Measurements from ENCODE around the gene GATA5. TPM values are rescaled to one million over a fixed set of nuclear protein-coding genes. Genes with fewer than 3 reads are reported as not detected.
"Not testable (repeated sequence)": the region's sequence is repeated elsewhere in the genome, so short reads cannot be mapped to it uniquely, and the experiment has no call there.

The GATA5 gene
- total RNA-seq, 1 donor = not detected

- H3K4me3 ChIP-seq (ENCODE audit: low read depth, low read length) = no peak overlapping the region
- TF ChIP-seq, protein P1, sequence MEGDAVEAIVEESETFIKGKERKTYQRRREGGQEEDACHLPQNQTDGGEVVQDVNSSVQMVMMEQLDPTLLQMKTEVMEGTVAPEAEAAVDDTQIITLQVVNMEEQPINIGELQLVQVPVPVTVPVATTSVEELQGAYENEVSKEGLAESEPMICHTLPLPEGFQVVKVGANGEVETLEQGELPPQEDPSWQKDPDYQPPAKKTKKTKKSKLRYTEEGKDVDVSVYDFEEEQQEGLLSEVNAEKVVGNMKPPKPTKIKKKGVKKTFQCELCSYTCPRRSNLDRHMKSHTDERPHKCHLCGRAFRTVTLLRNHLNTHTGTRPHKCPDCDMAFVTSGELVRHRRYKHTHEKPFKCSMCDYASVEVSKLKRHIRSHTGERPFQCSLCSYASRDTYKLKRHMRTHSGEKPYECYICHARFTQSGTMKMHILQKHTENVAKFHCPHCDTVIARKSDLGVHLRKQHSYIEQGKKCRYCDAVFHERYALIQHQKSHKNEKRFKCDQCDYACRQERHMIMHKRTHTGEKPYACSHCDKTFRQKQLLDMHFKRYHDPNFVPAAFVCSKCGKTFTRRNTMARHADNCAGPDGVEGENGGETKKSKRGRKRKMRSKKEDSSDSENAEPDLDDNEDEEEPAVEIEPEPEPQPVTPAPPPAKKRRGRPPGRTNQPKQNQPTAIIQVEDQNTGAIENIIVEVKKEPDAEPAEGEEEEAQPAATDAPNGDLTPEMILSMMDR (IDR thresholded peaks at IDR 0.05; ENCODE audit: insufficient read depth, low read depth, low read length) = no peak
- DNase-seq (ENCODE audit: low read depth) = no peak
These were observed 18.7 kb upstream of the GATA5 start for GRCh38 chr20:62494537-62494936.

DNA sequence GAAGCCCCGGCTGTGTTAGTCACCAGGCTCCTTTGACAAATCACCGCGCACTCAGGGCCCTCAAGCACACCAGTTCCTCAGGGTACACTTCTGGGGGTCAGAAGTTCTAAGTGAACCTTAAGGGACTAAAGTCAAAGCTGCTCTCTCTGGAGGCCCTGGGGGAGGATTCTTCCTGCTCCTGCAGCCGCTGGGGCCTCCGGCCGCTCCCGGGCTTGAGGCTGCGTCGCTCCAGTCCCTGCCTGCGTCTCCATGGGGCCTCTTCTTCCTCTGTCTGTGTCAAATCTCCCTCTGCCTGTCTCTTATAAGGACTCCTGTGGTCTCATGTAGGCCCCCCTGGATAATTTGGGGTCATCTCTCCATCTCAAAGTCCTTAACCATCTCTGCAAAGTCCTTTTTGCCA lies 18.1 kb upstream of the GATA5 start:
- TF ChIP-seq, protein P1 (IDR thresholded peaks at IDR 0.05; ENCODE audit: insufficient read depth, low read depth, low read length) = no peak
- no peak overlapping the region for H3K4me3 ChIP-seq (ENCODE audit: low read depth, low read length)

DNA sequence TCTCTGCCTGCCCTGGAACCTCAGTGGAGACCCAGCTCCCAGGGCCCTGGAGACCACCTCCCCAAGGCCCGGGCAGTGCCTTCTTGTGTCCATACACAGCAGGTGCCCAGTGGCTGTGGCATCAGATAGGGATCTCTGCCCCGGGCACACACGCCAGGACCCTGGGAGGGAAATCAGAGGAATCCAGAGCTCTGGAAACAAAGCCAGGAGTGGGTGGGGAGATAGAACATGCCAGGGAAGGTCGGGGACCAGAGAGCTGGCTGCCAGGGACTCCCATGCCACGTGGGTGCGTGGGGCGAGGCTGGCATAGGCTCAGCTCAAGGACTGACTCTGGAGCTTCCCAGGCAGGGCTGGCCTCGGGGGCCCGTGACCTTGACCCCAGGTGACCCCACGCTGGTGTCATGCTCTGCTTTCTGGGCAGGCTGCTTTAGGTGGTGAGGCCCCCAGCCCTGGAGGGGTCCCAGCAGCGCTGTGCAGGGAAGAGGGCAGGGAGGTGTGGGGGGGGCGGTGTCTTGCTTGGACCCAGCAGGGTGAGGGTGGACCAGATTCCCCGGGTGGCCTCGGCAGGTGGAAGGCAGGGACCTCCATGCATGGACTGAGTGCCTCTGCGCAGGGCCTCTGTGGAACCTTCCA lies 17.6 kb upstream of the GATA5 start:
- TF ChIP-seq, protein P1 (IDR thresholded peaks at IDR 0.05; ENCODE audit: insufficient read depth, low read depth, low read length) = no peak
- DNase-seq (ENCODE audit: low read depth) = no peak
- no peak overlapping the region for H3K4me3 ChIP-seq (ENCODE audit: low read depth, low read length)

More for the DNA sequence above, 18.1 kb upstream of the GATA5 start:
- DNase-seq (ENCODE audit: low read depth) = no peak

DNA sequence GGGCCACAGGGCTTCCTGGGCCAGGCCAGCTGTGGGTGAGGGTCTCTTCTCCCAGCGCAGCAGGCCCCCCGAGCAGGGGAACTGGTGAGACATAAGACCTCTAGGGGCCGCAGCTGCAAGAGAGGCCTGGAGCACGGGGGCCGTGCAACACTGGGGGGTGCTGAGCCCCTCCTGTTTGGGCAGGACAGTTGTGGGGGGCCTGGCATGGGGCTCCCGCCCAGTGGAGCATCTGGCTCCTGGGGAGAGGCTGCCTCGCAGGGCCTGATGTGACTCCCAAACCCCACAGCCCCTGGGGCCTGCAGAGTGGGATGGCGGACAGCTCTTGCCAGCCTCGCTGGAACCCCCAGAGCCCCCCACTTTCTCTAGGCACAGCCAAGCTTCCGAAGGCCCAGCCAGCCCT lies 16.9 kb upstream of the GATA5 start:
- DNase-seq (ENCODE audit: low read depth) = no peak
- TF ChIP-seq, protein P1 (IDR thresholded peaks at IDR 0.05; ENCODE audit: insufficient read depth, low read depth, low read length) = no peak
- H3K4me3 ChIP-seq (ENCODE audit: low read depth, low read length) = no peak overlapping the region

DNA sequence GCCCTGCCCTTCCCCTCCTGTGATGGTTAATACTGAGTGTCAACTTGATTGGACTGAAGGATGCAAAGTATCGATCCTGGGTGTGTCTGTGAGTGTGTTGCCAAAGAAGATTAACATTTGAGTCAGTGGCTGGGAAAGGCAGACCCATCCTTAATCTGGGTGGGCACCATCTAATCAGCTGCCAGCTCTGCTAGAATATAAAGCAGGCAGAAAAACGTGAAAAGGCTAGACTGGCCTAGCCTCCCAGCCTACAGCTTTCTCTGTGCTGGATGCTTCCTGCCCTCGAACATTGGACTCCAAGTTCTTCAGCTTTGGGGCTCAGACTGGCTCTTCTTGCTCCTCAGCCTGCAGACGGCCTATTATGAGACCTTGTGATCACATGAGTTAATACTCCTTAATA lies 15.0 kb upstream of the GATA5 start:
- not testable (repeated sequence) for DNase-seq (ENCODE audit: low read depth); H3K4me3 ChIP-seq (ENCODE audit: low read depth, low read length)

GRCh38 chr20:62489932-62490263 lies 14.1 kb upstream of the GATA5 start:
- no peak for DNase-seq (ENCODE audit: low read depth)
- no peak overlapping the region for H3K4me3 ChIP-seq (ENCODE audit: low read depth, low read length)
- TF ChIP-seq, protein P1 (IDR thresholded peaks at IDR 0.05; ENCODE audit: insufficient read depth, low read depth, low read length) = no peak

DNA sequence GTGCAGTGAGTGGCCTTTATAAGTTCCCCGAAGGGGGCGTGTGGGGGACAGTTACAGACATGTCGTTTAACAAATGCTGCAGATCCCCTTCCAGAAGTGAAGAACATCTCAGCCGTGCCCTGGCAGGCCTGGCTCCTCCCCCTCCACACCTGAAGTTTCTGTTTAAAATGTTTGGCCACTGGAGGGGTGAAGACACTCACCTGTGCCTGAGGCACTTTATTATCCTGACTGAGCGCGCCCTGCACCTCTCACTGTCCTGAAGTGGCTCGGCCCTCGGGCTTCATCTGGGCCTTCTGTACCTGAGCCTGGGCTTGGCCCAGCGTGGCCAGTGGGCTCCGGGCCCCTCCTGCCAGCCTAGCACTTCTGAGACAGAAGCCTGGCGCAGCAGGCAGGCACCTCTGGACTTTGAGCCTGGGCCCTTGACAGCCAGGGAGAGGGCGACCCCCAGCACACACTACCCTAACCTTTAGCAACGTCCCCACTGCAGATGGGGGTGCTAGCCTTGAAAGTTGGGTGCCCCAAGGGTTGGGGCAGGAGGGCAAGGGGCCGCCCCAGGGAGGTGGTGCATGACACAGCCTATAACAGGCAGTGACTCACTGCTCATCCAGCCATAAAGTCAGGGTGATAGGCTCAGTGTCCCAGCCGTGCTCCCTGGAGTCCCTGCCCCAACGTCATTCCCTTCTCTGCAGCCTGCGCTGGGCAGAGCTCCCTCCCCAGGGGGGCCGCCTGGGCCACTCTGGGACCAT lies 13.6 kb upstream of the GATA5 start:
- H3K4me3 ChIP-seq (ENCODE audit: low read depth, low read length) = no peak overlapping the region
- DNase-seq (ENCODE audit: low read depth) = peak; percentile 22
- TF ChIP-seq, protein P1 (IDR thresholded peaks at IDR 0.05; ENCODE audit: insufficient read depth, low read depth, low read length) = no peak
